Thyroid gland (tissue), 4 donors: Measurements from ENCODE around the gene KIAA0232.

Experiments
- POLR2A ChIP-seq, 2 donors: fragments of 450-650 bp; IDR thresholded peaks; one replicate each; pipeline ENCODE4 v1.6.1; 2017; ENCODE audit warnings: antibody characterized with exemption in 2 of 2, mild to moderate bottlenecking in 2 of 2, moderate library complexity in 1 of 2
- TF ChIP-seq, protein P1 (sequence below), 6 experiments: fragments of 200-600 bp in 3 of 6; fragments of 450-650 bp in 3 of 6; sonication (generic) in 3 of 6; IDR thresholded peaks; one replicate each; pipeline ENCODE4 v1.5.1; 2016 to 2019; ENCODE audit warnings: antibody characterized with exemption in 6 of 6, mild to moderate bottlenecking in 2 of 6, inconsistent platforms in 1 of 6, moderate library complexity in 1 of 6

DNA sequence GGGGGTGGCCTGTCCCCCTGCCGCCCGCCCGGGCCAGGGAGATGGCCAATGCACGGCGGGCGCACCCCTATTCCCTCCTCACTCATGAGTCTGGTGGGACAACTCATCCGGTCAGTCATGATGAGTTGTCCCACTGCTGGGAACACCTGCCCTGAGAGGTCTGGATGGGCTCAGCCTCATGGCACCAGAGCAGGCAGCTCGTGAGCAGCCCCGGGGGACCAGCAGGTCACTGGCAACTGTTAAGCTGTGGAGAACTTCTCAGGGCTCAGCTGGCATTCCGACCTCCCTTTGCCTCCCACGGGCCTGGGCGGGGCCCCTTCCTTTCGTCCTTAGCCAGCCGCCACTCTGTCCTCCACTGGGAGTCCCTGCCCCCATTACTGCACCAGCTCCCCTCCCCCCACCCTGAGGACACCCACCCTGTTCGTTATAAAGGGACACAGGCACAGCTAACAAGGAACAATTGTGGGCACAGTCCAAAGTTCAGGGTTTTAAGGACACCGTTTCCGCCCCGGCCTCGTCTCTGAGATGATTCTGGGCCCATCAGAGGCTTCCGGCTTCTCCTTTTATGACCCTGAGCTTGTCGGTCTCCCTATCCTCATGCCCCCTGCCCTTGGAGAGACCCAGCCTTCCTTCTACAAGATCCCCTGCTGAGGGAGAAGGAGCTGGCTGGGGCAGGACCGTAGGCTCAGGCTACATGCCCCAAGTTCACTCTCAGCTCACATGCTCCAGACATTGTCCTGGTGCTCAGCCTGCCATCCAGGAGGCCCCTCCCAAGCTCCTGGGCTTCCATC, 14.6 kb upstream of the KIAA0232 start:
- TF ChIP-seq, protein P1, sequence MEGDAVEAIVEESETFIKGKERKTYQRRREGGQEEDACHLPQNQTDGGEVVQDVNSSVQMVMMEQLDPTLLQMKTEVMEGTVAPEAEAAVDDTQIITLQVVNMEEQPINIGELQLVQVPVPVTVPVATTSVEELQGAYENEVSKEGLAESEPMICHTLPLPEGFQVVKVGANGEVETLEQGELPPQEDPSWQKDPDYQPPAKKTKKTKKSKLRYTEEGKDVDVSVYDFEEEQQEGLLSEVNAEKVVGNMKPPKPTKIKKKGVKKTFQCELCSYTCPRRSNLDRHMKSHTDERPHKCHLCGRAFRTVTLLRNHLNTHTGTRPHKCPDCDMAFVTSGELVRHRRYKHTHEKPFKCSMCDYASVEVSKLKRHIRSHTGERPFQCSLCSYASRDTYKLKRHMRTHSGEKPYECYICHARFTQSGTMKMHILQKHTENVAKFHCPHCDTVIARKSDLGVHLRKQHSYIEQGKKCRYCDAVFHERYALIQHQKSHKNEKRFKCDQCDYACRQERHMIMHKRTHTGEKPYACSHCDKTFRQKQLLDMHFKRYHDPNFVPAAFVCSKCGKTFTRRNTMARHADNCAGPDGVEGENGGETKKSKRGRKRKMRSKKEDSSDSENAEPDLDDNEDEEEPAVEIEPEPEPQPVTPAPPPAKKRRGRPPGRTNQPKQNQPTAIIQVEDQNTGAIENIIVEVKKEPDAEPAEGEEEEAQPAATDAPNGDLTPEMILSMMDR (IDR thresholded peaks at IDR 0.05): no peak
- no peak for TF ChIP-seq POLR2A (IDR thresholded peaks at IDR 0.05)
